IMR-90 (cell line): ENCODE results near the gene NQO2. TPM values are rescaled to one million over a fixed set of nuclear protein-coding genes. Genes with fewer than 3 reads are reported as not detected.
A peak's percentile ranks its signal among the peaks of the same experiment; 100 is the strongest.

Experiments used
- ATAC-seq: fragments of 200-7000 bp; cut with Tn5 transposase; 2 replicates; pipeline ENCODE4 v1.9.1; 2020; ENCODE audit warnings: low read depth, mild to moderate bottlenecking, moderate library complexity
- BruUV-seq: library from RNA; stranded (reverse); fragments of 400-500 nt; replicated peaks from 2 replicates; lab custom pipeline; 2021; lab: Mats Ljungman, UMichigan
- CTCF ChIA-PET: fragments of 300-600 bp; formaldehyde crosslinking; extraction: SDS; loops from one replicate; lab custom pipeline; 2021; ENCODE audit warnings: antibody characterized with exemption; lab: Yijun Ruan, JAX
- POLR2A ChIA-PET: fragments of 300-600 bp; sonication (Branson Sonifier 250); formaldehyde crosslinking; loops from one replicate; lab custom pipeline; 2022; ENCODE audit warnings: antibody characterized with exemption; ENCODE audit not compliant: unreplicated experiment; lab: Charles Lee
- DNase-seq: peaks from one replicate; pipeline ENCODE4 v3.0.0; 2013
- H2AFZ ChIP-seq: replicated peaks from 2 replicates; pipeline ENCODE3; 2013; ENCODE audit warnings: low read length, mild to moderate bottlenecking; ENCODE audit not compliant: poor library complexity
- H2AK5ac ChIP-seq: 2 replicates; pipeline ENCODE4 v1.6.1; 2013; ENCODE audit warnings: low read depth, low read length, inconsistent platforms
- H2AK9ac ChIP-seq: replicated peaks from 2 replicates; pipeline ENCODE3; 2013; ENCODE audit warnings: mild to moderate bottlenecking, low read depth, low read length, moderate library complexity; ENCODE audit not compliant: poor library complexity
- H2BK120ac ChIP-seq: 2 replicates; pipeline ENCODE4 v1.6.1; 2013; ENCODE audit warnings: low read depth, low read length, inconsistent platforms
- H2BK15ac ChIP-seq: 3 replicates; pipeline ENCODE4 v1.6.1; 2013; ENCODE audit warnings: low read depth, low read length, inconsistent platforms
- H2BK20ac ChIP-seq: 2 replicates; pipeline ENCODE4 v1.6.1; 2013; ENCODE audit warnings: low read depth, mild to moderate bottlenecking, inconsistent platforms, low read length, moderate library complexity
- H2BK5ac ChIP-seq: 2 replicates; pipeline ENCODE4 v1.6.1; 2013; ENCODE audit warnings: mild to moderate bottlenecking, low read depth, low read length, inconsistent platforms; ENCODE audit not compliant: poor library complexity, severe bottlenecking
- H3K14ac ChIP-seq: replicated peaks from 2 replicates; pipeline ENCODE4 v1.6.1; 2013; ENCODE audit warnings: low read depth, low read length, inconsistent platforms
- H3K18ac ChIP-seq: 2 replicates; pipeline ENCODE4 v1.6.1; 2013; ENCODE audit warnings: low read depth, low read length, control low read depth
- H3K23ac ChIP-seq: 2 replicates; pipeline ENCODE4 v1.6.1; 2013; ENCODE audit warnings: low read depth, low read length, inconsistent platforms
- H3K27ac ChIP-seq: 2 replicates; pipeline ENCODE4 v1.5.1; 2013; ENCODE audit warnings: mild to moderate bottlenecking, control low read depth, low read length; ENCODE audit not compliant: insufficient read depth
- H3K27me3 ChIP-seq: 2 replicates; pipeline ENCODE4 v1.6.1; 2013; ENCODE audit warnings: low read length; ENCODE audit not compliant: control insufficient read depth, insufficient read depth
- H3K36me3 ChIP-seq: 2 replicates; pipeline ENCODE4 v1.6.1; 2013; ENCODE audit warnings: low read length, mixed read lengths; ENCODE audit not compliant: control insufficient read depth, insufficient read depth
- H3K4ac ChIP-seq: 2 replicates; pipeline ENCODE4 v1.6.1; 2013; ENCODE audit warnings: low read depth, low read length, inconsistent platforms
- H3K4me1 ChIP-seq: 2 replicates; pipeline ENCODE4 v1.6.1; 2013; ENCODE audit warnings: low read length, mixed read lengths; ENCODE audit not compliant: control insufficient read depth, insufficient read depth
- H3K4me2 ChIP-seq: 2 replicates; pipeline ENCODE4 v1.6.1; 2013; ENCODE audit warnings: low read depth, mild to moderate bottlenecking, control low read depth, low read length, moderate library complexity
- H3K4me3 ChIP-seq: 2 replicates; pipeline ENCODE4 v1.5.1; 2013; ENCODE audit warnings: low read depth, mild to moderate bottlenecking, control low read depth, low read length, moderate library complexity; ENCODE audit not compliant: insufficient read depth
- H3K56ac ChIP-seq: 2 replicates; pipeline ENCODE4 v1.6.1; 2013; ENCODE audit warnings: low read length, inconsistent platforms; ENCODE audit not compliant: insufficient read depth; ENCODE audit errors: extremely low read depth
- H3K79me1 ChIP-seq, 2 experiments: 2 replicates each; pipeline ENCODE4 v1.6.1; 2013; ENCODE audit warnings: low read length in 2 of 2, inconsistent platforms in 1 of 2, low read depth in 1 of 2
- H3K9ac ChIP-seq: 2 replicates; pipeline ENCODE4 v1.6.1; 2013; ENCODE audit warnings: low read depth, low read length, control low read depth
- H3K9me1 ChIP-seq: 2 replicates; pipeline ENCODE4 v1.6.1; 2013; ENCODE audit warnings: low read length, inconsistent platforms; ENCODE audit not compliant: insufficient read depth
- H3K9me3 ChIP-seq: 2 replicates; pipeline ENCODE4 v1.6.1; 2013; ENCODE audit warnings: low read length; ENCODE audit not compliant: control insufficient read depth, insufficient read depth
- H4K20me1 ChIP-seq: 2 replicates; pipeline ENCODE4 v1.6.1; 2013; ENCODE audit warnings: low read length, inconsistent platforms; ENCODE audit not compliant: insufficient read depth
- H4K5ac ChIP-seq: 2 replicates; pipeline ENCODE4 v1.6.1; 2013; ENCODE audit warnings: mild to moderate bottlenecking, low read depth, low read length, control low read depth
- H4K8ac ChIP-seq, 2 experiments: 2 replicates each; pipeline ENCODE4 v1.6.1; 2013; ENCODE audit warnings: low read depth in 2 of 2, low read length in 2 of 2, control low read depth in 1 of 2, inconsistent platforms in 1 of 2
- H4K91ac ChIP-seq: 2 replicates; pipeline ENCODE4 v1.6.1; 2013; ENCODE audit warnings: low read depth, low read length, inconsistent platforms; ENCODE audit not compliant: insufficient read depth
- BHLHE40 ChIP-seq: fragments of 150-350 bp; IDR thresholded peaks from 2 replicates; pipeline ENCODE4 v1.6.1; 2016; ENCODE audit warnings: mild to moderate bottlenecking, low read depth, low read length
- CEBPB ChIP-seq: IDR thresholded peaks from 2 replicates; pipeline ENCODE4 v1.6.1; 2012; ENCODE audit warnings: low read depth, low read length, improper control_type of control experiment
- CHD1 ChIP-seq: IDR thresholded peaks from 2 replicates; pipeline ENCODE4 v1.6.1; 2012; ENCODE audit warnings: low read depth, low read length, improper control_type of control experiment
- MAFK ChIP-seq: IDR thresholded peaks from 2 replicates; pipeline ENCODE4 v1.6.1; 2012; ENCODE audit warnings: low read depth, low read length, improper control_type of control experiment
- MAZ ChIP-seq: IDR thresholded peaks from 2 replicates; pipeline ENCODE4 v1.6.1; 2012; ENCODE audit warnings: low read depth, mild to moderate bottlenecking, low read length, improper control_type of control experiment, moderate library complexity, borderline replicate concordance
- POLR2A ChIP-seq: IDR thresholded peaks from 2 replicates; pipeline ENCODE4 v1.6.1; 2012; ENCODE audit warnings: mild to moderate bottlenecking, low read depth, low read length
- RCOR1 ChIP-seq: IDR thresholded peaks from 2 replicates; pipeline ENCODE4 v1.6.1; 2012; ENCODE audit warnings: mild to moderate bottlenecking, low read length, improper control_type of control experiment; ENCODE audit not compliant: insufficient replicate concordance
- SMC3 ChIP-seq: fragments of 150-350 bp; IDR thresholded peaks from 2 replicates; pipeline ENCODE4 v1.6.1; 2016; ENCODE audit warnings: low read depth, mild to moderate bottlenecking, antibody characterized with exemption, low read length, moderate library complexity
- WGBS, 2 experiments: methylation state at CpG; one replicate each; pipeline versions ENCODE4 v1.1.5 to v1.1.7; 2013; ENCODE audit warnings: missing lambda C conversion rate in 2 of 2; ENCODE audit not compliant: insufficient read length in 1 of 2; ENCODE audit errors: extremely low coverage in 2 of 2; 5-methylcytosine and 5-hydroxymethylcytosine counted together
- dilution Hi-C: fragments of 300-500 bp; cut with HindIII; formaldehyde crosslinking; loops from one replicate; pipeline ENCODE4 v1.14.3; 2018; ENCODE audit warnings: low sequenced_read_pairs; ENCODE audit not compliant: unreplicated experiment
- in situ Hi-C: fragments of 300-500 bp; cut with MboI; formaldehyde crosslinking; loops from 3 replicates; pipeline ENCODE4 v1.14.3; 2019; ENCODE audit warnings: low sequenced_read_pairs, inconsistent platforms, mixed read lengths
- intact Hi-C: fragments of 100-400 bp; cut with micrococcal nuclease; formaldehyde crosslinking; loops from 2 replicates; pipeline ENCODE4 v1.10.0; 2022
- polyA plus RNA-seq, 3 experiments: library from polyadenylated mRNA; depleted of rRNA; stranded (reverse); fragments of >200 nt; gene quantifications; 2 replicates each; pipeline ENCODE4 v1.2.3, GENCODE V29; 2012; ENCODE audit warnings: low replicate concordance in 1 of 3
- total RNA-seq: library from RNA; depleted of rRNA; stranded (reverse); fragments of >200 nt; gene quantifications from 2 replicates; pipeline ENCODE4 v1.2.3, GENCODE V29; 2012
- TF ChIP-seq, protein P1 (sequence below): fragments of 150-350 bp; IDR thresholded peaks from 2 replicates; pipeline ENCODE4 v1.6.1; 2016; ENCODE audit warnings: low read depth, mild to moderate bottlenecking, low read length, moderate library complexity, borderline replicate concordance

The NQO2 gene
- total and polyA plus RNA-seq, 2 of the 4 experiments (the other 2 are of a cell fraction), result 42.5 to 72.1 TPM

- Histone ChIP-seq H3K18ac (no peak overlapping the region), H4K8ac (no peak overlapping the region), H2AFZ (no peak overlapping the region), H3K27me3 (no peaks in the 10 kb centered on the region), H2BK20ac (no peak overlapping the region), H3K9me3 (no peaks in the 10 kb centered on the region), H4K20me1 (no peaks in the 10 kb centered on the region), H2BK15ac (no peak overlapping the region), H3K14ac (no peak overlapping the region), H3K9me1 (peaks cover 15% of the 10 kb centered on the region), H2BK5ac (no peak overlapping the region), H2BK120ac (no peak overlapping the region), H3K23ac (no peak overlapping the region), H3K4me1 (peaks cover 19% of the 10 kb centered on the region), H3K79me1 (0 out of 4 replicates have a peak, but pooled peaks cover 0 to 5% of the 10 kb centered on the region in 2 experiments), H3K56ac (no peak overlapping the region), H3K27ac (no peak overlapping the region), H3K36me3 (no peaks in the 10 kb centered on the region), H3K9ac (no peak overlapping the region), H2AK5ac (peak overlapping the region; percentile 74; the same call in 1 of the 2 replicates), H3K4me3 (no peak overlapping the region), H3K4ac (no peak overlapping the region), H4K91ac (no peak overlapping the region), H2AK9ac (no peak overlapping the region), H4K5ac (no peak overlapping the region), H3K4me2 (no peak overlapping the region)
- BruUV-seq, result no TSS peak
- intact Hi-C loops (loop anchor here (5.0 to 10.0 kb wide), 2 partner anchors 220 to 1388 kb away; partner anchors contain the start of gene WRNIP1), dilution Hi-C loops (no loop called here), in situ Hi-C loops (no loop called here)
- POLR2A ChIA-PET, result no interaction called here
- CTCF ChIA-PET, result interaction anchor here (1.3 kb wide), 1 partner anchor 32 kb away, joined by 7 read pairs; no protein-coding TSS in a partner anchor
- ATAC-seq (no peak), DNase-seq (no peak)
- TF ChIP-seq RCOR1 (no peak), BHLHE40 (no peak), MAFK (no peak), POLR2A (no peak), CHD1 (no peak), CEBPB (no peak), MAZ (no peak), SMC3 (no peak)
- TF ChIP-seq, protein P1, sequence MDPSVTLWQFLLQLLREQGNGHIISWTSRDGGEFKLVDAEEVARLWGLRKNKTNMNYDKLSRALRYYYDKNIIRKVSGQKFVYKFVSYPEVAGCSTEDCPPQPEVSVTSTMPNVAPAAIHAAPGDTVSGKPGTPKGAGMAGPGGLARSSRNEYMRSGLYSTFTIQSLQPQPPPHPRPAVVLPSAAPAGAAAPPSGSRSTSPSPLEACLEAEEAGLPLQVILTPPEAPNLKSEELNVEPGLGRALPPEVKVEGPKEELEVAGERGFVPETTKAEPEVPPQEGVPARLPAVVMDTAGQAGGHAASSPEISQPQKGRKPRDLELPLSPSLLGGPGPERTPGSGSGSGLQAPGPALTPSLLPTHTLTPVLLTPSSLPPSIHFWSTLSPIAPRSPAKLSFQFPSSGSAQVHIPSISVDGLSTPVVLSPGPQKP, result no peak
- WGBS, 2 experiments, result 92% methylated on average over 8 of the region's 12 CpGs; no CpG with 5 or more reads in 1 of the 2 experiments
Observed at GRCh38 chr6:2984738-2985406, 14.8 kb upstream of the NQO2 start.
